Liver (tissue), 3 donors: ENCODE results near the gene MORF4L1.
"Not testable (repeated sequence)": the region's sequence is repeated elsewhere in the genome, so short reads cannot be mapped to it uniquely, and the experiment has no call there.

Experiments used
- ATF3 ChIP-seq: IDR thresholded peaks from 2 replicates; pipeline ENCODE4 v1.6.1; 2016; ENCODE audit warnings: antibody characterized with exemption
- CTCF ChIP-seq: fragments of 150-350 bp; IDR thresholded peaks from 2 replicates; pipeline ENCODE4 v1.5.1; 2017; ENCODE audit warnings: improper control_type of control experiment, low read depth, low read length; ENCODE audit not compliant: missing input control
- GABPA ChIP-seq, 2 donors: IDR thresholded peaks in 1 of 2; conservative IDR thresholded peaks in 1 of 2; 2 replicates each; pipeline ENCODE4 v1.6.1; 2016; ENCODE audit warnings: antibody characterized with exemption in 2 of 2, mild to moderate bottlenecking in 1 of 2, moderate library complexity in 1 of 2
- HNF4G ChIP-seq: IDR thresholded peaks from 2 replicates; pipeline ENCODE4 v1.6.1; 2016; ENCODE audit warnings: antibody characterized with exemption
- JUND ChIP-seq, 2 donors: IDR thresholded peaks; 2 replicates each; pipeline ENCODE4 v1.6.1; 2016; ENCODE audit warnings: antibody characterized with exemption in 2 of 2
- RAD21 ChIP-seq, 2 donors: IDR thresholded peaks; 2 replicates each; pipeline ENCODE4 v1.6.1; 2016; ENCODE audit warnings: antibody characterized with exemption in 2 of 2, mild to moderate bottlenecking in 2 of 2
- REST ChIP-seq: IDR thresholded peaks from 2 replicates; pipeline ENCODE4 v1.6.1; 2016; ENCODE audit warnings: antibody characterized with exemption, mild to moderate bottlenecking
- SP1 ChIP-seq: IDR thresholded peaks from 2 replicates; pipeline ENCODE4 v1.6.1; 2018; ENCODE audit warnings: antibody characterized with exemption, mild to moderate bottlenecking
- YY1 ChIP-seq: IDR thresholded peaks from 2 replicates; pipeline ENCODE4 v1.6.1; 2016; ENCODE audit warnings: antibody characterized with exemption, mild to moderate bottlenecking
- TF ChIP-seq, protein P1 (sequence below): IDR thresholded peaks from 2 replicates; pipeline ENCODE4 v1.6.1; 2016; ENCODE audit warnings: antibody characterized with exemption
- donor health status: healthy.
- donor health status: healthy.

- TF ChIP-seq CTCF; SP1; GABPA (IDR thresholded peaks at IDR 0.05 in 1 of 2, conservative IDR thresholded peaks at IDR 0.05 in 1 of 2); REST; ATF3; JUND (IDR thresholded peaks at IDR 0.05); HNF4G; RAD21 (IDR thresholded peaks at IDR 0.05); YY1: not testable (repeated sequence)
- TF ChIP-seq, protein P1, sequence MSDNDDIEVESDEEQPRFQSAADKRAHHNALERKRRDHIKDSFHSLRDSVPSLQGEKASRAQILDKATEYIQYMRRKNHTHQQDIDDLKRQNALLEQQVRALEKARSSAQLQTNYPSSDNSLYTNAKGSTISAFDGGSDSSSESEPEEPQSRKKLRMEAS, result not testable (repeated sequence)
These were observed 33.5 kb upstream of the MORF4L1 start for GRCh38 chr15:78839151-78839550.
